GM19463 (cell line): ENCODE measurements around the gene C20orf141.
"Not testable (repeated sequence)": the region's sequence is repeated elsewhere in the genome, so short reads cannot be mapped to it uniquely, and the experiment has no call there.

Experiments used
- ATAC-seq: cut with Tn5 transposase; IDR thresholded peaks from one replicate; pipeline ENCODE4 v1.9.1; 2021; ENCODE audit warnings: mild to moderate bottlenecking, moderate library complexity; ENCODE audit not compliant: unreplicated experiment

C20orf141 gene

GRCh38 chr20:2814587-2815051 is at the start of gene C20orf141:
TSS of gene C20orf141 (plus strand) at chr20:2814987. CDS start at chr20:2815185, 198 bp downstream.
- ATAC-seq: no peak

GRCh38 chr20:2767768-2768631 is 46.8 kb upstream of the C20orf141 start:
- no peak for ATAC-seq

- no peak for ATAC-seq
Measured at GRCh38 chr20:2768632-2769015, 46.2 kb upstream of the C20orf141 start.

- not testable (repeated sequence) for ATAC-seq
Measured at GRCh38 chr20:2770091-2770490, 44.7 kb upstream of the C20orf141 start.

- ATAC-seq: no peak
Measured at GRCh38 chr20:2771631-2772080, 43.1 kb upstream of the C20orf141 start.

- ATAC-seq: no peak
Measured at GRCh38 chr20:2773812-2774211, 41.0 kb upstream of the C20orf141 start.

- no peak for ATAC-seq
Measured at GRCh38 chr20:2775139-2775538, 39.6 kb upstream of the C20orf141 start.

GRCh38 chr20:2778602-2779321 is 36.0 kb upstream of the C20orf141 start:
- ATAC-seq: no peak

GRCh38 chr20:2780948-2781347 is 33.8 kb upstream of the C20orf141 start:
- no peak for ATAC-seq

GRCh38 chr20:2783908-2784566 is 30.8 kb upstream of the C20orf141 start:
- ATAC-seq: no peak

- no peak for ATAC-seq
Measured at GRCh38 chr20:2793471-2793870, 21.3 kb upstream of the C20orf141 start.

- ATAC-seq: no peak
Measured at GRCh38 chr20:2794202-2794748, 20.5 kb upstream of the C20orf141 start.

- ATAC-seq: no peak
Measured at GRCh38 chr20:2794866-2795447, 19.8 kb upstream of the C20orf141 start.

GRCh38 chr20:2795451-2795850 is 19.3 kb upstream of the C20orf141 start:
- ATAC-seq: no peak

GRCh38 chr20:2796011-2796660 is 18.7 kb upstream of the C20orf141 start:
- no peak for ATAC-seq

- no peak for ATAC-seq
Measured at GRCh38 chr20:2797136-2797983, 17.4 kb upstream of the C20orf141 start.

GRCh38 chr20:2798095-2798805 is 16.5 kb upstream of the C20orf141 start:
- ATAC-seq: no peak

GRCh38 chr20:2798814-2799213 is 16.0 kb upstream of the C20orf141 start:
- no peak for ATAC-seq

GRCh38 chr20:2799271-2799670 is 15.5 kb upstream of the C20orf141 start:
- no peak for ATAC-seq
